HepG2 (cell line): Measurements from ENCODE around the gene CAMK2G. TPM values are rescaled to one million over a fixed set of nuclear protein-coding genes. Genes with fewer than 3 reads are reported as not detected.

ENCODE experiments used
- EZH2 ChIP-seq: conservative IDR thresholded peaks from 2 replicates; pipeline ENCODE4 v1.6.1; 2012; ENCODE audit warnings: mild to moderate bottlenecking, low read depth, low read length, moderate library complexity
- IRX3 ChIP-seq: sonication (generic); formaldehyde crosslinking; IDR thresholded peaks from 2 replicates; pipeline ENCODE4 v1.8.1; 2023; ENCODE audit warnings: mild to moderate bottlenecking, low read depth, missing genetic modification reagents, borderline replicate concordance
- MED13 ChIP-seq: sonication (generic); formaldehyde crosslinking; IDR thresholded peaks from 2 replicates; pipeline ENCODE4 v1.5.0; 2020; ENCODE audit warnings: missing genetic modification reagents
- PRDM10 ChIP-seq: sonication (generic); formaldehyde crosslinking; IDR thresholded peaks from 2 replicates; pipeline ENCODE4 v1.4.0; 2020; ENCODE audit warnings: low read depth, missing genetic modification reagents
- RELA ChIP-seq: sonication (generic); formaldehyde crosslinking; IDR thresholded peaks from 2 replicates; pipeline ENCODE4 v1.4.0; 2020; ENCODE audit warnings: missing genetic modification reagents
- STAG1 ChIP-seq: sonication (generic); formaldehyde crosslinking; IDR thresholded peaks from 2 replicates; pipeline ENCODE4 v1.4.0; 2020; ENCODE audit warnings: missing genetic modification reagents
- ZBTB33 ChIP-seq: sonication (generic); formaldehyde crosslinking; IDR thresholded peaks from 2 replicates; pipeline ENCODE4 v1.4.0; 2020; ENCODE audit warnings: missing genetic modification reagents
- ZNF614 ChIP-seq: IDR thresholded peaks from 2 replicates; pipeline ENCODE4 v1.6.1; 2018; ENCODE audit warnings: missing biosample characterization, missing genetic modification reagents, inconsistent platforms, borderline replicate concordance
- polyA plus RNA-seq, 8 experiments: library from polyadenylated mRNA; depleted of rRNA in 3 of 8; stranded (reverse) in 7 of 8; unstranded in 1 of 8; fragments of >200 nt; fragmentation: Illumina TruSeq in 4 of 8; extraction: Trizol in 4 of 8; gene quantifications; 2 replicates each; pipeline versions ENCODE4 v1.2.1 to v1.2.3, GENCODE V29; 2011 to 2016; ENCODE audit warnings: low read depth in 4 of 8, missing spikeins in 1 of 8, mixed read lengths in 1 of 8; ENCODE audit not compliant: insufficient read depth in 1 of 8
- total RNA-seq, 5 experiments: library from RNA; depleted of rRNA; stranded (reverse); fragments of >200 nt; fragmentation: Illumina TruSeq; extraction: Trizol; gene quantifications; 2 replicates each; pipeline ENCODE4 v1.2.3, GENCODE V29; 2016; ENCODE audit warnings: low read depth in 1 of 5
- TF ChIP-seq, protein P1 (sequence below), 2 experiments: fragments of 450-650 bp in 1 of 2; sonication (generic) in 1 of 2; formaldehyde crosslinking in 1 of 2; IDR thresholded peaks; 2 replicates each; pipeline versions ENCODE4 v1.6.1 to v1.8.0; 2016 to 2022; ENCODE audit warnings: antibody characterized with exemption in 1 of 2, mild to moderate bottlenecking in 1 of 2, missing genetic modification reagents in 1 of 2
- TF ChIP-seq, protein P2 (sequence below): sonication (generic); formaldehyde crosslinking; IDR thresholded peaks from 2 replicates; pipeline ENCODE4 v1.8.0; 2022; ENCODE audit warnings: mild to moderate bottlenecking, missing genetic modification reagents, moderate library complexity
- TF ChIP-seq, protein P3 (sequence below): sonication (generic); formaldehyde crosslinking; IDR thresholded peaks from 2 replicates; pipeline ENCODE4 v1.4.0; 2020; ENCODE audit warnings: mild to moderate bottlenecking, missing genetic modification reagents

CAMK2G gene
- total and polyA plus RNA-seq, 2 of the 13 experiments (the other 11 are each of a cell fraction or from before 2014, with no cell fraction given): 15.9 to 18.8 TPM

DNA sequence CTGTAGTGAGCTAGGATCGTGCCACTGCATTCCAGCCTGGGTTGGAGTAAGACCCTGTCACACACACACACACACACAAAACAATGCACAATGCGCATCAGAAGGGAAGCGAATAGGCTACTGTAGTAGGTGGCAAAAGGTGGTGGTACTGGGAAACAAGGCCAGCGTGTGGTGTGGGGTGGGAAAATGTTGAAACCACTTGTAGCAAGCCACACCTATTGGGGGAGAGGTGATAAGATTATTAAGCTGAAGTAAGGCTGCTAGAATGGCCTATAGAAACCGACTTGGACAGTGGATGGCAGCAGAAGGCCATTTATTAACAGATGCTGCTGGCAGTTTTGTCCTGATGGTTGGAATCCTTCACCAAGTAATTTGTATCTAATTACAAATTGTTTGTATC is 99.7 kb downstream of the CAMK2G start (continued):
- no peak for TF ChIP-seq PRDM10 (CRISPR knock-in tag)
- TF ChIP-seq, protein P1, sequence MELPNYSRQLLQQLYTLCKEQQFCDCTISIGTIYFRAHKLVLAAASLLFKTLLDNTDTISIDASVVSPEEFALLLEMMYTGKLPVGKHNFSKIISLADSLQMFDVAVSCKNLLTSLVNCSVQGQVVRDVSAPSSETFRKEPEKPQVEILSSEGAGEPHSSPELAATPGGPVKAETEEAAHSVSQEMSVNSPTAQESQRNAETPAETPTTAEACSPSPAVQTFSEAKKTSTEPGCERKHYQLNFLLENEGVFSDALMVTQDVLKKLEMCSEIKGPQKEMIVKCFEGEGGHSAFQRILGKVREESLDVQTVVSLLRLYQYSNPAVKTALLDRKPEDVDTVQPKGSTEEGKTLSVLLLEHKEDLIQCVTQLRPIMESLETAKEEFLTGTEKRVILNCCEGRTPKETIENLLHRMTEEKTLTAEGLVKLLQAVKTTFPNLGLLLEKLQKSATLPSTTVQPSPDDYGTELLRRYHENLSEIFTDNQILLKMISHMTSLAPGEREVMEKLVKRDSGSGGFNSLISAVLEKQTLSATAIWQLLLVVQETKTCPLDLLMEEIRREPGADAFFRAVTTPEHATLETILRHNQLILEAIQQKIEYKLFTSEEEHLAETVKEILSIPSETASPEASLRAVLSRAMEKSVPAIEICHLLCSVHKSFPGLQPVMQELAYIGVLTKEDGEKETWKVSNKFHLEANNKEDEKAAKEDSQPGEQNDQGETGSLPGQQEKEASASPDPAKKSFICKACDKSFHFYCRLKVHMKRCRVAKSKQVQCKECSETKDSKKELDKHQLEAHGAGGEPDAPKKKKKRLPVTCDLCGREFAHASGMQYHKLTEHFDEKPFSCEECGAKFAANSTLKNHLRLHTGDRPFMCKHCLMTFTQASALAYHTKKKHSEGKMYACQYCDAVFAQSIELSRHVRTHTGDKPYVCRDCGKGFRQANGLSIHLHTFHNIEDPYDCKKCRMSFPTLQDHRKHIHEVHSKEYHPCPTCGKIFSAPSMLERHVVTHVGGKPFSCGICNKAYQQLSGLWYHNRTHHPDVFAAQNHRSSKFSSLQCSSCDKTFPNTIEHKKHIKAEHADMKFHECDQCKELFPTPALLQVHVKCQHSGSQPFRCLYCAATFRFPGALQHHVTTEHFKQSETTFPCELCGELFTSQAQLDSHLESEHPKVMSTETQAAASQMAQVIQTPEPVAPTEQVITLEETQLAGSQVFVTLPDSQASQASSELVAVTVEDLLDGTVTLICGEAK (IDR thresholded peaks at IDR 0.05): no peak
- TF ChIP-seq, protein P1 (CRISPR knock-in tag; IDR thresholded peaks at IDR 0.05): no peak
- no peak for TF ChIP-seq RELA (CRISPR knock-in tag)
- TF ChIP-seq EZH2: no peak
- TF ChIP-seq, protein P2, sequence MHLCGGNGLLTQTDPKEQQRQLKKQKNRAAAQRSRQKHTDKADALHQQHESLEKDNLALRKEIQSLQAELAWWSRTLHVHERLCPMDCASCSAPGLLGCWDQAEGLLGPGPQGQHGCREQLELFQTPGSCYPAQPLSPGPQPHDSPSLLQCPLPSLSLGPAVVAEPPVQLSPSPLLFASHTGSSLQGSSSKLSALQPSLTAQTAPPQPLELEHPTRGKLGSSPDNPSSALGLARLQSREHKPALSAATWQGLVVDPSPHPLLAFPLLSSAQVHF: no peak
- no peak for TF ChIP-seq IRX3 (CRISPR knock-in tag)
- TF ChIP-seq MED13 (CRISPR knock-in tag): no peak
- peak; percentile 32; the same call in 1 of the 2 replicates for TF ChIP-seq STAG1 (CRISPR knock-in tag)
- TF ChIP-seq ZNF614 (CRISPR knock-in tag): no peak
- TF ChIP-seq, protein P3, sequence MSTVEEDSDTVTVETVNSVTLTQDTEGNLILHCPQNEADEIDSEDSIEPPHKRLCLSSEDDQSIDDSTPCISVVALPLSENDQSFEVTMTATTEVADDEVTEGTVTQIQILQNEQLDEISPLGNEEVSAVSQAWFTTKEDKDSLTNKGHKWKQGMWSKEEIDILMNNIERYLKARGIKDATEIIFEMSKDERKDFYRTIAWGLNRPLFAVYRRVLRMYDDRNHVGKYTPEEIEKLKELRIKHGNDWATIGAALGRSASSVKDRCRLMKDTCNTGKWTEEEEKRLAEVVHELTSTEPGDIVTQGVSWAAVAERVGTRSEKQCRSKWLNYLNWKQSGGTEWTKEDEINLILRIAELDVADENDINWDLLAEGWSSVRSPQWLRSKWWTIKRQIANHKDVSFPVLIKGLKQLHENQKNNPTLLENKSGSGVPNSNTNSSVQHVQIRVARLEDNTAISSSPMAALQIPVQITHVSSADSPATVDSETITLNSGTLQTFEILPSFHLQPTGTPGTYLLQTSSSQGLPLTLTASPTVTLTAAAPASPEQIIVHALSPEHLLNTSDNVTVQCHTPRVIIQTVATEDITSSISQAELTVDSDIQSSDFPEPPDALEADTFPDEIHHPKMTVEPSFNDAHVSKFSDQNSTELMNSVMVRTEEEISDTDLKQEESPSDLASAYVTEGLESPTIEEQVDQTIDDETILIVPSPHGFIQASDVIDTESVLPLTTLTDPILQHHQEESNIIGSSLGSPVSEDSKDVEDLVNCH (CRISPR knock-in tag): no peak
- no peak for TF ChIP-seq ZBTB33 (CRISPR knock-in tag)
